HG03025 (cell line): ENCODE results near the gene BCAS4.
"Not testable (repeated sequence)": the region's sequence is repeated elsewhere in the genome, so short reads cannot be mapped to it uniquely, and the experiment has no call there.

Experiments
- ATAC-seq: cut with Tn5 transposase; IDR thresholded peaks from one replicate; pipeline ENCODE4 v1.9.1; 2021; ENCODE audit warnings: mild to moderate bottlenecking, moderate library complexity; ENCODE audit not compliant: unreplicated experiment, low FRiP score

The BCAS4 gene

DNA sequence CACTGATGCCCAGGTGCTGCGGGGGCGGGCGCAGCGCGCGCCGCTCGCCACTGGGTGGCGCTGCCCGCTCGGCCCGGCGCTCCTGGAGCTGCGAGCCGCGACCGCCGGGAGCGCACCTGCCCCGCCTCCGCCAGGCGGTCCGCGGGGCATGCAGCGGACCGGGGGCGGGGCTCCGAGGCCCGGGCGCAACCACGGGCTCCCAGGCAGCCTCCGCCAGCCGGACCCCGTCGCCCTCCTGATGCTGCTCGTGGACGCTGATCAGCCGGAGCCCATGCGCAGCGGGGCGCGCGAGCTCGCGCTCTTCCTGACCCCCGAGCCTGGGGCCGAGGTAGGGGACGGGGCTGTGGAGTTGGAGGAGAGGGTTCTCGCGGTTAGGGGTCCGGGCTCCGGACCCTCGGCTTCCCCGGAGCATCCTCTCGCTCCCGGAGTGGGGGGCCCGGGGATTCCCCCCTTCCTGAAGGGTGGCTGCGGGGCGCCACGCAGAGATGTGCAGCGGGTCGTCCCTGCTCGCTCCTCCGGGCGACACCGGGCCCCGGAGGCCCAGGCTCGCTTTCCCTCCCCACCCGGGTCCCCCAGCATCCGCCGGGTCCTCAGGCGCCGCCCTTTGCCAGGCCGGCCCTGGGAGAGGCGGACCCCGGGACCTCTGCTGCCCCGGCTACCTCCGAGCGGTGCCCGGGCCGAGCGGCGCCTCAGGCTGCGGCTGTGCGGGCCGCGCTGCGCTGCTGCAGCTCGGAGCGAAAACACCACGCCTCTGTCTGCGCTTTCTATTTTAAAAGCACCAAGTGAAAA, at the start of gene BCAS4:
Gene BCAS4 (plus strand): TSS at position 216 of the 789 bp plus-strand sequence. CDS start 23 bp downstream, at position 239.
- ATAC-seq = peak; percentile 59

DNA sequence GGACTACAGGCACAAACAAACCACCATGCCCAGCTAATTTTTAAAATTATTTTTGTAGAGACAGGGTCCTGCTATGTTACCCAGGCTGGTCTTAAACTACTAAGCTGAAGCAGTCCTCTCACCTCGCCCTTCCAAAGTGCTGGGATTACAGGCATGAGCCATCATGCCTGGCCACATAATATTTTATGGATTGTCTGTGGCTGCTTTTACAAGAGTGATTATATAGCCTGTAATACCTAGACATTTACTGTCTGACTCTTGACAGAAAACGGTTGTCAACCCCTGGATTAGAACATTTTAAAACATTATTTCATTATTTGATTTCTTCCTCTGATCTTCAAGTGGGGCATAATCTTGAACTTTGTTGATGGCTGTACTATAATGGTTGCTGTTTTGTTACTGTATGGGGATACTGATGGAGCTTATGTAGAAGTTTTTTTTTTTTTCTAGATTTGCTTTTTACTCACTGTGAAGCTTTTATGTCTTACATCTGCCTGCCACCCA, 49.2 kb upstream of the BCAS4 start:
- no peak for ATAC-seq

GRCh38 chr20:50746138-50746940, 48.5 kb upstream of the BCAS4 start:
- ATAC-seq = no peak

- no peak for ATAC-seq
These were observed 47.6 kb upstream of the BCAS4 start for GRCh38 chr20:50747275-50747674.

DNA sequence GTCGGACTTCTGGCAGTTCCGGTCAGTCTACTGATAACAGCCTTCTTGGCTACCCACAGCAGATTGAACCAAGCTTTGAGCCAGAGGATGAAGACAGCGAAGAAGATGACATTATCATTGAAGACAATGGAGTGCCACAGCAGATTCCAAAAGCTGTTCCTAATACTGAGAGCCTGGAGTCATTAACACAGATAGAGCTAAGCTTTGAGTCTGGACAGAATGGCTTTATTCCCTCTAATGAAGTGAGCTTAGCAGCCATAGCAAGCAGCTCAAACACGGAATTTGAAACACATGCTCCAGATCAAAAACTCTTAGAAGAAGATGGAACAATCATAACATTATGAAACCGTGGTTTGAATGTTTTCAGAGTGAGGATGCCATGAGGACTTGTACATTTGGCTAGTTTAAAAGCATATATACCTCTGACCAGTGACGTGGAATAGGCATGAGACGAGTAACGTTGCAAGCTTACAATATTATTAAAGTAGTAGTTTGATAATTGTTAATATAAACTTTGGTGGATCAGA, 44.7 kb upstream of the BCAS4 start:
- no peak for ATAC-seq

- no peak for ATAC-seq
These were observed 41.7 kb upstream of the BCAS4 start for GRCh38 chr20:50753152-50753551.

DNA sequence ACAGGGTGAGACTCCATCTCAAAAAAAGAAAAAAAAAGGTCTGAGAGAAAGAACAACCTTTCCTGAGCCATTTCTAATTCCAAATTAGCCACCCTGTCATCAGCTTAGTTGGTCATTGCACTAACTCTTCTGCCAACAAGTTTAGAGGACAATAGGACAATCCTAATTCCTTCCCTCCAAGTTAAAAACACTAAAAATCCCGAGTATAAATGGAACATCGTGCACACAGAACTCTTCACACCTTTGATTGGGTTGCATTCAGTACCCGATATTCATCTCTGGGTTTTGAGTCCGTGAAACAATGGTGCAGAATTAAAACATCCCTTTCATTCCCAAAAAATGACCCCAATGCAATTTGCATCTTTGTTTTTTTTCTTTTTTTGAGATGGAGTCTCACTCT, 40.4 kb upstream of the BCAS4 start:
- no peak for ATAC-seq

DNA sequence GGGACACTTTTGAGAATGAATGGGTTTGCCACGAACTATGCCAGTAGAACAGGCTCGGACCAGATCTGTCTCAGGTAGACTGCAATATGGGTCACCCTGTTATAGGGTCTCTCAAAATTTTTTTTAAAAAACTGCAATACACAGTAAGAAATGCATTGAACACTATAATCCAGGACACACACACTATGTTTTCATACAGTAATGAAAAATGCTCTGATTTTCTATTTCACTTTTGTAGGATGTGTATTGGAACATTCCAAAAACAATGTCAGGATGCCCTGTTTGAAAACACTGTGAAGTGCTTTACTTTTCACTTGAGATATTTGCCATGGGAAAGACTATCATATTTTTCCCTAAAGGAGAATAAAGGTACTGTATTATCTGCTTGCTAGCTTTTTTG, 38.4 kb upstream of the BCAS4 start:
- no peak for ATAC-seq

DNA sequence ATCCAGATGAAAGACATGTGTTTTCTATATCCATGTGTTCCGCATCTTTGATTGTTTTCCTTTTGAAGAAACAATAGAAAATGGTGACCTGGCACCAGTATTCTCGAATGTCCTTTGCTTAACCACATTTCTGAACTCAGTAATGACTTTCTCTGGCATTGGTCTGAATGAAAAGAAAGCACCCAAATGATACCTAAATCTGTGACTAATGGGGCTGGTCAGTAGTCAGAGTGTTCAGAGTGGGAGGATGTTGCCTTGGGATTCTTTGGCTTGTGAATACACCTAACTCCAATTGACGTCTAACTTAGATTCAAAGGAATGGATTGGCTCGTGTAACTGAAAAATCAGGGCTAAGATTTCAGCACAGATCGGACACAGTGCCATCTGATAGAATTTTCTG, 36.4 kb upstream of the BCAS4 start:
- no peak for ATAC-seq

- no peak for ATAC-seq
These were observed 35.9 kb upstream of the BCAS4 start for GRCh38 chr20:50758992-50759391.

DNA sequence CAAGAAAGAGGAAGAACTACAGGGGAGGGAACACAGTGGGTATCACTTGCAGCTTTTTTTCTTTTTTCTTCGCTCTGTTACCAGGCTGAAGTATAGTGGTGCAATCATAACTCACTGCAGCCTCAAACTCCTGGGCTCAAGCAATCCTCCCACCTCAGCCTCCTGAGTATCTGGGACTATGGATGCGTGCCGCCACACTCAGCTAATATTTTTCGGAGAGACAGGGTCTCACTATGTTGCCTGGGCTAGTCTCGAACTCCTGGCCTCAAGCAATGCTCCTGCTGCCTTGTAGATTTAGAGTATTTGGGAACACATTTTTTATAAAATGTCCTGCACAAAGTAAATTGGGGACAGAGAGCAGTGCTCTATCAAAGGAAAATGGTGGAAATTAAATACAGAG, 35.2 kb upstream of the BCAS4 start:
- no peak for ATAC-seq

GRCh38 chr20:50762045-50762422, 32.8 kb upstream of the BCAS4 start:
- ATAC-seq = no peak

DNA sequence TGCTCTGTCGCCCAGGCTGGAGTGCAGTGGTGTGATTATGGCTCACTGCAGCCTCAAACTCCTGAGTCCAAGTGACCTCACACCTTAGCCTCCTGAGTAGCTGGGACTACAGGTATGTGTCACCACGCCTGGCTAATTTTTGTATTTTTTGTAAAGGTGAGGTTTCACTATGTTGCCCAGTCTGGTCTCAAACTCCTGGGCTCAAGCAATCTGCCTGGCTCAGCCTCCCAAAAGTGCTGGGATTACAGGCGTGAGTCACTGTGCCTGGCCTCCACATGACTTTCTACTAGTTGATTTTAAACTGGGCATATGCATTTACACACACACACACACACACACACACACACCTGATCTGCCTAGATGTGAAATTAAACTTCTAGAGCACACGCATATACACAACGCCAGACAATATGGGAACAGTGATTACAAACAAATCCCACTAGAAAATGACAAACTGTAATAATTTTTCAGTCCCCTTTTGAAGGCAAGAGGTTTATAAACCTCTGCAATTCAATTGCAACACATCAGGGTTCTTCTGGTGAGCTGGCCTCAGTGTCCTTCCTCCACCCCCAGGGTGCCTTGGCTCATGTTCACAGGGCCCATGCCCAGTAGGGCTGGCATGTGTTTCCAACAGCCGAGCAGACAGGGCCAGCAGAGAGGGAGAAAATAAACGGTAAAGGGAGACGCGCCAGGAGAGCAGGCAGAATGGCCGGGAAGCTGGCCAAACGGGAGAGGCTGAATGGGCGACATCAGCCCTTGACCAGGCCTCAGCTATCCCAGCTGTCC, 32.2 kb upstream of the BCAS4 start:
- no peak for ATAC-seq

GRCh38 chr20:50763550-50764458, 31.1 kb upstream of the BCAS4 start:
- not testable (repeated sequence) for ATAC-seq

- ATAC-seq = not testable (repeated sequence)
These were observed 29.6 kb upstream of the BCAS4 start for GRCh38 chr20:50765251-50765650.

DNA sequence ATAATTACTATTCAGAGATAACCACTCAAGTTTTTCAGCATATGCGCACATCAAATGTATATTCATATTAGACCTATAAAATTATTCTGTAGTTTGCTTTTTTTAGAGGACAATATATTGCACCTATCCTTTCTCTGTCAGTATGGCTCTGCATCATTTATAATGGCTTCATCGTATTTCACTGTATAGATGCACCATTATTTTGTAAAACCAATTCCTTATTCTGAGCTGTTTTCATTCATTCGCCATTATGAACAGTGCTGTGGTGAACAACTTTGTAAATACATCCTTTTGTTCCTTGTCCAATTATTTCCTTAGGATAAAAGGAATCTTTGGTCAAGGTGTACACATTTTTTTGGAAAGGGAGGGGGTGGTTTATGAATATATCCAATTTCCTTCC, 29.2 kb upstream of the BCAS4 start:
- no peak for ATAC-seq

GRCh38 chr20:50766955-50767809, 27.7 kb upstream of the BCAS4 start:
- not testable (repeated sequence) for ATAC-seq

DNA sequence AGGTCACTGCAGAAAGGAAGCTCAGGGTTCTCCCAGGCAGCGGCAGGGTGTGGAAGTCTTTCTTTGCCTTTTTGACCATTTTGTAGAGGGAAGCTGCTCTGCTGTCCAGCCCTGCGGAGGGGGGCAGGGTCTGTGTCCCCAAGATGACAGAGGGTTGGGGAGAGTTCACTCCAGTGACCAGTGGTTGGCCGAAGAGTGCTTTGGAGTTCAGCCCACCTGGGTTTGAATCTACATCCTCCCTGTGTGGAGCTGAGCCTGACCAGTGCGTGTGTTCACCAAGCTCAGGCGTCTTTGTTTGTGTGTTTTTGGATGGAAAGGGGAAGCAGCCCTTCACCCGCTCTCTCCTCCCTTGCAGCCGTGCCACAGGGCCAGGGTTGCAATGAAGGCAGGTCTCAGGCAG, 25.9 kb upstream of the BCAS4 start:
- not testable (repeated sequence) for ATAC-seq
